ENCODE data around the gene CBX8. TPM values are rescaled to one million over a fixed set of nuclear protein-coding genes. Genes with fewer than 3 reads are reported as not detected.

Gene CBX8
- total RNA-seq, 1 experiment from 2014 or later: 2.0 TPM

DNA sequence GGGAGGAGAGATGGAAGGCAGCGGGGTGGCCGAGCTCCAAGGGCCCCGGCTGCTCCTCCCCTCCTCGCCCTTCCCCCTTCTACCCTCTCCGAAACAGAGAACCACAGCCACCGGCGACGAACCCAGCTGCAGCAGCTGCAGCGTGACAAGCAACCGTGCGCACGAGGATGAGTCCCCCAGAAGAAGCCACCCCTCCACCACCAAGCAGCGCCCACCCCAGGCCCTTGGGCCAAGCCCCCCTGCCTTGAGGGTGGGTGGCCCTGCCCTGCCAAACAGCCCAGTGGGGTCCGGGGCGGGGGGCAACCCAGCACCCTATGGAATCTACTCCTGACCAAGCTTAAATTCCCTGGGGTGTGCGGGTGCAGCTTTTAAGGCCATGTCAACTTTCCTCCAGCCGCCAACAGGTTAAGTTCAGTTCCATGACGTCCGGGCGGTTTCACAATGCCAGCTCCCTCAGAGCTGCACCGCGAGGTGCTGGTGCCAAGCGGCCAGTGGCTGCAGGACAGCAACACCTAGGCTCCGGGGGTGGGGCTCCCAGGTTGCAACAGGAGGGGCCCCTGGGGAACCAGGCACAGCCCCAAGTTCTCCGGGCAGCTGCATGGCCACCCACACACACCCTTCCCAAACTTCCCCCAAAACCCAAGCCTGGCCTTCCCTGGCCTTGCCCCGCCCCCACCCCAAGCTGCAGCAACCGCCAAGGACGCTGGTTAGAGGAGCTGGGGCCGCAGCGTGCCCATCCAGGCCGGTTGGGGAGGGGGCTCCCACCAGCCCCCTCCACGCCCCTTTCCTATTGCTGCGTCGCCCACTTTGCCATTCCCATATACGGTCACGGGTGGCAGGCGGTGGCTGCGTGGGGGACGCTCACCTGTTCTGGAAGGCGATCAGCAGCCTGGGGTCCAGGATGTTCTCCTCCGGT is 40.4 kb upstream of the CBX8 start (continued):
- TF ChIP-seq, protein P1, sequence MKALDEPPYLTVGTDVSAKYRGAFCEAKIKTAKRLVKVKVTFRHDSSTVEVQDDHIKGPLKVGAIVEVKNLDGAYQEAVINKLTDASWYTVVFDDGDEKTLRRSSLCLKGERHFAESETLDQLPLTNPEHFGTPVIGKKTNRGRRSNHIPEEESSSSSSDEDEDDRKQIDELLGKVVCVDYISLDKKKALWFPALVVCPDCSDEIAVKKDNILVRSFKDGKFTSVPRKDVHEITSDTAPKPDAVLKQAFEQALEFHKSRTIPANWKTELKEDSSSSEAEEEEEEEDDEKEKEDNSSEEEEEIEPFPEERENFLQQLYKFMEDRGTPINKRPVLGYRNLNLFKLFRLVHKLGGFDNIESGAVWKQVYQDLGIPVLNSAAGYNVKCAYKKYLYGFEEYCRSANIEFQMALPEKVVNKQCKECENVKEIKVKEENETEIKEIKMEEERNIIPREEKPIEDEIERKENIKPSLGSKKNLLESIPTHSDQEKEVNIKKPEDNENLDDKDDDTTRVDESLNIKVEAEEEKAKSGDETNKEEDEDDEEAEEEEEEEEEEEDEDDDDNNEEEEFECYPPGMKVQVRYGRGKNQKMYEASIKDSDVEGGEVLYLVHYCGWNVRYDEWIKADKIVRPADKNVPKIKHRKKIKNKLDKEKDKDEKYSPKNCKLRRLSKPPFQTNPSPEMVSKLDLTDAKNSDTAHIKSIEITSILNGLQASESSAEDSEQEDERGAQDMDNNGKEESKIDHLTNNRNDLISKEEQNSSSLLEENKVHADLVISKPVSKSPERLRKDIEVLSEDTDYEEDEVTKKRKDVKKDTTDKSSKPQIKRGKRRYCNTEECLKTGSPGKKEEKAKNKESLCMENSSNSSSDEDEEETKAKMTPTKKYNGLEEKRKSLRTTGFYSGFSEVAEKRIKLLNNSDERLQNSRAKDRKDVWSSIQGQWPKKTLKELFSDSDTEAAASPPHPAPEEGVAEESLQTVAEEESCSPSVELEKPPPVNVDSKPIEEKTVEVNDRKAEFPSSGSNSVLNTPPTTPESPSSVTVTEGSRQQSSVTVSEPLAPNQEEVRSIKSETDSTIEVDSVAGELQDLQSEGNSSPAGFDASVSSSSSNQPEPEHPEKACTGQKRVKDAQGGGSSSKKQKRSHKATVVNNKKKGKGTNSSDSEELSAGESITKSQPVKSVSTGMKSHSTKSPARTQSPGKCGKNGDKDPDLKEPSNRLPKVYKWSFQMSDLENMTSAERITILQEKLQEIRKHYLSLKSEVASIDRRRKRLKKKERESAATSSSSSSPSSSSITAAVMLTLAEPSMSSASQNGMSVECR (CRISPR knock-in tag; IDR thresholded peaks at IDR 0.05; ENCODE audit: borderline replicate concordance): no peak
- TF ChIP-seq SOX15 (CRISPR knock-in tag; IDR thresholded peaks at IDR 0.05) (no peak), ZNF219 (CRISPR knock-in tag; IDR thresholded peaks at IDR 0.05; ENCODE audit: borderline replicate concordance) (no peak), ZNF423 (CRISPR knock-in tag; IDR thresholded peaks at IDR 0.05) (peak; percentile 17; the same call in 1 of the 2 replicates), NFYB (CRISPR knock-in tag; conservative IDR thresholded peaks at IDR 0.05; ENCODE audit: low read depth) (no peak)
- TF ChIP-seq, protein P2, sequence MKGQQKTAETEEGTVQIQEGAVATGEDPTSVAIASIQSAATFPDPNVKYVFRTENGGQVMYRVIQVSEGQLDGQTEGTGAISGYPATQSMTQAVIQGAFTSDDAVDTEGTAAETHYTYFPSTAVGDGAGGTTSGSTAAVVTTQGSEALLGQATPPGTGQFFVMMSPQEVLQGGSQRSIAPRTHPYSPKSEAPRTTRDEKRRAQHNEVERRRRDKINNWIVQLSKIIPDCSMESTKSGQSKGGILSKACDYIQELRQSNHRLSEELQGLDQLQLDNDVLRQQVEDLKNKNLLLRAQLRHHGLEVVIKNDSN (CRISPR knock-in tag; IDR thresholded peaks at IDR 0.05): no peak

DNA sequence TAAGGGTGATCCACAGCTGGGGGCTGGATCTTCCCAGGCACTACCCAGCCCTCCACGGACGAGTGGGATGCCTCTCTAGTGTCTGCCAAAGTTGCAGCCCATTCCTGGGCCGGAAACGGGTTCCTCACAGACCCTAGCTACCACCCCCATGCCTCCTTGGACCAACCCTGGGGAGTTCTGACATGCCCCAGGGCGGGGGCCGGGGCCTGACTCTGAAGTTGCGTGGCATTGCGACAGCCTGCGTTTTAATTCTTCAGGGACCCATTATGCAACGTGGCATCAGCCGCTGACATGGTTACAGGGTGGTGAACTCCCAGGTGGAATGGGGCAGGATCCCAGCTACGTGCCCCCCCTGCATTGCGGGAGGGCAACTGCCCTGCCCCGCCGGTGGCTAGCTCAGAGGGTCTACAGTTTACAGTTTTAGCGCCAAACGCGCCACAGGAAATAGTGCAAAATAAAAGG is 39.7 kb upstream of the CBX8 start:
- CTCF ChIA-PET: interaction anchor here (0.7 to 10.3 kb wide), 20 partner anchors 8 to 288 kb away, joined by 3 to 464 read pairs (median 14); partner anchors contain the start of genes CBX8 and GAA
- H3K36me3 Mint-ChIP-seq: no peaks in the 10 kb centered on the region; the same call in 1 of the 2 replicates
- peak overlapping the region; percentile 72 for H3K4me3 Mint-ChIP-seq
- H3K9me3 Mint-ChIP-seq: no peaks in the 10 kb centered on the region
- H3K27ac Mint-ChIP-seq: no peak overlapping the region
- POLR2A ChIA-PET: interaction anchor here (0.7 to 5.0 kb wide), 11 partner anchors 10 to 157 kb away, joined by 3 to 68 read pairs (median 4); partner anchors contain the start of gene CBX8
- peaks cover 89% of the 10 kb centered on the region for H3K27me3 Mint-ChIP-seq (ENCODE audit: low read depth)
- no peak for ATAC-seq
- DNase-seq (ENCODE audit: low spot score): peak; percentile 29
- peaks cover 31% of the 10 kb centered on the region for H3K4me1 Mint-ChIP-seq
- TF ChIP-seq, protein P3, sequence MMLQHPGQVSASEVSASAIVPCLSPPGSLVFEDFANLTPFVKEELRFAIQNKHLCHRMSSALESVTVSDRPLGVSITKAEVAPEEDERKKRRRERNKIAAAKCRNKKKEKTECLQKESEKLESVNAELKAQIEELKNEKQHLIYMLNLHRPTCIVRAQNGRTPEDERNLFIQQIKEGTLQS (CRISPR knock-in tag; conservative IDR thresholded peaks at IDR 0.05): no peak
- TF ChIP-seq OVOL2 (CRISPR knock-in tag; IDR thresholded peaks at IDR 0.05; ENCODE audit: borderline replicate concordance) (no peak), TEAD1 (CRISPR knock-in tag; IDR thresholded peaks at IDR 0.05) (no peak), GABPB1 (CRISPR knock-in tag; IDR thresholded peaks at IDR 0.05) (peak; percentile 72; the same call in 1 of the 2 replicates), GRHL2 (CRISPR knock-in tag; IDR thresholded peaks at IDR 0.05; ENCODE audit: insufficient replicate concordance, severe bottlenecking) (no peak), ZNF138 (CRISPR knock-in tag; conservative IDR thresholded peaks at IDR 0.05) (no peak), ZNF263 (CRISPR knock-in tag; IDR thresholded peaks at IDR 0.05; ENCODE audit: low read depth) (no peak), SOX15 (CRISPR knock-in tag; IDR thresholded peaks at IDR 0.05) (no peak)
- TF ChIP-seq, protein P4, sequence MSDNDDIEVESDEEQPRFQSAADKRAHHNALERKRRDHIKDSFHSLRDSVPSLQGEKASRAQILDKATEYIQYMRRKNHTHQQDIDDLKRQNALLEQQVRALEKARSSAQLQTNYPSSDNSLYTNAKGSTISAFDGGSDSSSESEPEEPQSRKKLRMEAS (CRISPR knock-in tag; IDR thresholded peaks at IDR 0.05): no peak
- TF ChIP-seq, protein P5, sequence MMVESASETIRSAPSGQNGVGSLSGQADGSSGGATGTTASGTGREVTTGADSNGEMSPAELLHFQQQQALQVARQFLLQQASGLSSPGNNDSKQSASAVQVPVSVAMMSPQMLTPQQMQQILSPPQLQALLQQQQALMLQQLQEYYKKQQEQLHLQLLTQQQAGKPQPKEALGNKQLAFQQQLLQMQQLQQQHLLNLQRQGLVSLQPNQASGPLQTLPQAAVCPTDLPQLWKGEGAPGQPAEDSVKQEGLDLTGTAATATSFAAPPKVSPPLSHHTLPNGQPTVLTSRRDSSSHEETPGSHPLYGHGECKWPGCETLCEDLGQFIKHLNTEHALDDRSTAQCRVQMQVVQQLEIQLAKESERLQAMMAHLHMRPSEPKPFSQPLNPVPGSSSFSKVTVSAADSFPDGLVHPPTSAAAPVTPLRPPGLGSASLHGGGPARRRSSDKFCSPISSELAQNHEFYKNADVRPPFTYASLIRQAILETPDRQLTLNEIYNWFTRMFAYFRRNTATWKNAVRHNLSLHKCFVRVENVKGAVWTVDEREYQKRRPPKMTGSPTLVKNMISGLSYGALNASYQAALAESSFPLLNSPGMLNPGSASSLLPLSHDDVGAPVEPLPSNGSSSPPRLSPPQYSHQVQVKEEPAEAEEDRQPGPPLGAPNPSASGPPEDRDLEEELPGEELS (CRISPR knock-in tag; IDR thresholded peaks at IDR 0.05): 0 out of 2 replicates have a peak, but pooled peaks have one; percentile 11
- TF ChIP-seq, protein P6, sequence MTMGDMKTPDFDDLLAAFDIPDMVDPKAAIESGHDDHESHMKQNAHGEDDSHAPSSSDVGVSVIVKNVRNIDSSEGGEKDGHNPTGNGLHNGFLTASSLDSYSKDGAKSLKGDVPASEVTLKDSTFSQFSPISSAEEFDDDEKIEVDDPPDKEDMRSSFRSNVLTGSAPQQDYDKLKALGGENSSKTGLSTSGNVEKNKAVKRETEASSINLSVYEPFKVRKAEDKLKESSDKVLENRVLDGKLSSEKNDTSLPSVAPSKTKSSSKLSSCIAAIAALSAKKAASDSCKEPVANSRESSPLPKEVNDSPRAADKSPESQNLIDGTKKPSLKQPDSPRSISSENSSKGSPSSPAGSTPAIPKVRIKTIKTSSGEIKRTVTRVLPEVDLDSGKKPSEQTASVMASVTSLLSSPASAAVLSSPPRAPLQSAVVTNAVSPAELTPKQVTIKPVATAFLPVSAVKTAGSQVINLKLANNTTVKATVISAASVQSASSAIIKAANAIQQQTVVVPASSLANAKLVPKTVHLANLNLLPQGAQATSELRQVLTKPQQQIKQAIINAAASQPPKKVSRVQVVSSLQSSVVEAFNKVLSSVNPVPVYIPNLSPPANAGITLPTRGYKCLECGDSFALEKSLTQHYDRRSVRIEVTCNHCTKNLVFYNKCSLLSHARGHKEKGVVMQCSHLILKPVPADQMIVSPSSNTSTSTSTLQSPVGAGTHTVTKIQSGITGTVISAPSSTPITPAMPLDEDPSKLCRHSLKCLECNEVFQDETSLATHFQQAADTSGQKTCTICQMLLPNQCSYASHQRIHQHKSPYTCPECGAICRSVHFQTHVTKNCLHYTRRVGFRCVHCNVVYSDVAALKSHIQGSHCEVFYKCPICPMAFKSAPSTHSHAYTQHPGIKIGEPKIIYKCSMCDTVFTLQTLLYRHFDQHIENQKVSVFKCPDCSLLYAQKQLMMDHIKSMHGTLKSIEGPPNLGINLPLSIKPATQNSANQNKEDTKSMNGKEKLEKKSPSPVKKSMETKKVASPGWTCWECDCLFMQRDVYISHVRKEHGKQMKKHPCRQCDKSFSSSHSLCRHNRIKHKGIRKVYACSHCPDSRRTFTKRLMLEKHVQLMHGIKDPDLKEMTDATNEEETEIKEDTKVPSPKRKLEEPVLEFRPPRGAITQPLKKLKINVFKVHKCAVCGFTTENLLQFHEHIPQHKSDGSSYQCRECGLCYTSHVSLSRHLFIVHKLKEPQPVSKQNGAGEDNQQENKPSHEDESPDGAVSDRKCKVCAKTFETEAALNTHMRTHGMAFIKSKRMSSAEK (CRISPR knock-in tag; IDR thresholded peaks at IDR 0.05; ENCODE audit: borderline replicate concordance): no peak
- TF ChIP-seq, protein P7, sequence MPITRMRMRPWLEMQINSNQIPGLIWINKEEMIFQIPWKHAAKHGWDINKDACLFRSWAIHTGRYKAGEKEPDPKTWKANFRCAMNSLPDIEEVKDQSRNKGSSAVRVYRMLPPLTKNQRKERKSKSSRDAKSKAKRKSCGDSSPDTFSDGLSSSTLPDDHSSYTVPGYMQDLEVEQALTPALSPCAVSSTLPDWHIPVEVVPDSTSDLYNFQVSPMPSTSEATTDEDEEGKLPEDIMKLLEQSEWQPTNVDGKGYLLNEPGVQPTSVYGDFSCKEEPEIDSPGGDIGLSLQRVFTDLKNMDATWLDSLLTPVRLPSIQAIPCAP (CRISPR knock-in tag; IDR thresholded peaks at IDR 0.05): no peak
- TF ChIP-seq, protein P8, sequence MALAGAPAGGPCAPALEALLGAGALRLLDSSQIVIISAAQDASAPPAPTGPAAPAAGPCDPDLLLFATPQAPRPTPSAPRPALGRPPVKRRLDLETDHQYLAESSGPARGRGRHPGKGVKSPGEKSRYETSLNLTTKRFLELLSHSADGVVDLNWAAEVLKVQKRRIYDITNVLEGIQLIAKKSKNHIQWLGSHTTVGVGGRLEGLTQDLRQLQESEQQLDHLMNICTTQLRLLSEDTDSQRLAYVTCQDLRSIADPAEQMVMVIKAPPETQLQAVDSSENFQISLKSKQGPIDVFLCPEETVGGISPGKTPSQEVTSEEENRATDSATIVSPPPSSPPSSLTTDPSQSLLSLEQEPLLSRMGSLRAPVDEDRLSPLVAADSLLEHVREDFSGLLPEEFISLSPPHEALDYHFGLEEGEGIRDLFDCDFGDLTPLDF (CRISPR knock-in tag; IDR thresholded peaks at IDR 0.05): no peak

Data from WTC11 (cell line).